GM12878 (cell line): ENCODE measurements around the gene ATP5MK. TPM values are rescaled to one million over a fixed set of nuclear protein-coding genes. Genes with fewer than 3 reads are reported as not detected.
"Not testable (repeated sequence)": the region's sequence is repeated elsewhere in the genome, so short reads cannot be mapped to it uniquely, and the experiment has no call there.

Source experiments
- ATAC-seq: fragments of 200-7000 bp; cut with Tn5 transposase; 3 replicates; pipeline ENCODE4 v1.9.1; 2020; ENCODE audit warnings: mild to moderate bottlenecking, moderate library complexity
- BruUV-seq: library from RNA; stranded (reverse); fragments of 400-500 nt; replicated peaks from 2 replicates; lab custom pipeline; 2021; lab: Mats Ljungman, UMichigan
- CTCF ChIA-PET: fragments of 300-600 bp; sonication (Branson Sonifier 250); formaldehyde crosslinking; extraction: SDS; loops from one replicate; lab custom pipeline; 2021; ENCODE audit warnings: inconsistent platforms; lab: Yijun Ruan, JAX
- POLR2A ChIA-PET: fragments of 350-600 bp; formaldehyde crosslinking; extraction: SDS; loops from one replicate; lab custom pipeline; 2021; ENCODE audit warnings: inconsistent platforms; lab: Charles Lee
- RAD21 ChIA-PET: fragments of 300-600 bp; sonication (Branson Sonifier 250); formaldehyde crosslinking; loops from one replicate; lab custom pipeline; 2023; ENCODE audit warnings: antibody characterized with exemption; ENCODE audit not compliant: unreplicated experiment; lab: Charles Lee
- SMC1A ChIA-PET: fragments of 300-600 bp; sonication (Branson Sonifier 250); formaldehyde crosslinking; loops from one replicate; lab custom pipeline; 2023; ENCODE audit not compliant: unreplicated experiment, uncharacterized antibody; lab: Charles Lee
- DNase-seq: peaks from one replicate; pipeline ENCODE4 v3.0.0-alpha.2; 2011; ENCODE audit warnings: low read depth, low spot score
- FAIRE-seq: peaks from 3 replicates; lab custom pipeline; 2011; peaks lifted over from hg19 to GRCh38; lab: Jason Lieb, UNC
- H2AFZ ChIP-seq: 2 replicates; pipeline ENCODE4 v1.6.0; 2011; ENCODE audit warnings: low read depth, low read length, control low read depth; ENCODE audit not compliant: control insufficient read depth
- H3K27ac ChIP-seq: 2 replicates; pipeline ENCODE4 v1.5.1; 2011; ENCODE audit warnings: control low read depth; ENCODE audit not compliant: control insufficient read depth, insufficient read depth
- H3K27me3 ChIP-seq, 2 experiments: replicated peaks in 1 of 2; 2 replicates each; pipeline versions ENCODE4 v1.6.0 to v1.6.1; 2011; ENCODE audit warnings: low read length in 1 of 2; ENCODE audit not compliant: control insufficient read depth in 2 of 2, insufficient read depth in 2 of 2
- H3K36me3 ChIP-seq, 2 experiments: 2 replicates each; pipeline ENCODE4 v1.5.1; 2011; ENCODE audit warnings: low read length in 1 of 2; ENCODE audit not compliant: control insufficient read depth in 2 of 2, insufficient read depth in 2 of 2
- H3K4me1 ChIP-seq: 2 replicates; pipeline ENCODE4 v1.6.1; 2011; ENCODE audit warnings: mild to moderate bottlenecking, low read length, moderate library complexity, mixed read lengths; ENCODE audit not compliant: control insufficient read depth, insufficient read depth
- H3K4me2 ChIP-seq: 2 replicates; pipeline ENCODE4 v1.6.0; 2011; ENCODE audit warnings: control low read depth; ENCODE audit not compliant: control insufficient read depth, insufficient read depth
- H3K4me3 ChIP-seq: fragments of 200-600 bp; sonication (generic); 2 replicates; pipeline ENCODE4 v1.5.1; 2016
- H3K79me2 ChIP-seq: 2 replicates; pipeline ENCODE4 v1.6.0; 2011; ENCODE audit warnings: low read length; ENCODE audit not compliant: control insufficient read depth, insufficient read depth
- H3K9ac ChIP-seq: 2 replicates; pipeline ENCODE4 v1.8.0; 2011; ENCODE audit warnings: low read length, control low read depth, mixed read lengths; ENCODE audit not compliant: control insufficient read depth, insufficient read depth
- H3K9me3 ChIP-seq: replicated peaks from 3 replicates; pipeline ENCODE4 v1.5.1; 2011; ENCODE audit warnings: mild to moderate bottlenecking, low read length; ENCODE audit not compliant: control insufficient read depth, insufficient read depth
- H4K20me1 ChIP-seq: 2 replicates; pipeline ENCODE4 v1.6.0; 2011; ENCODE audit not compliant: control insufficient read depth, insufficient read depth
- RUNX3 ChIP-seq: IDR thresholded peaks from 2 replicates; pipeline ENCODE4 v1.6.1; 2012; ENCODE audit warnings: low read length, inconsistent platforms
- STAT3 ChIP-seq: IDR thresholded peaks from 2 replicates; pipeline ENCODE4 v1.6.1; 2011; ENCODE audit warnings: low read depth, low read length, improper control_type of control experiment
- ZNF274 ChIP-seq: IDR thresholded peaks from one replicate; pipeline ENCODE4 v1.8.0; 2011; ENCODE audit not compliant: insufficient read length, insufficient read depth
- WGBS: methylation state at CpG from one replicate; pipeline ENCODE4 v1.1.6; 2016; ENCODE audit warnings: low lambda C conversion rate; ENCODE audit not compliant: insufficient replicate concordance, insufficient coverage; ENCODE audit errors: missing lambda C conversion rate; 5-methylcytosine and 5-hydroxymethylcytosine counted together
- in situ Hi-C: fragments of 300-500 bp; cut with MboI; formaldehyde crosslinking; loops from 9 replicates; pipeline ENCODE4 v1.14.3; 2018; ENCODE audit warnings: mixed read lengths
- intact Hi-C: fragments of 100-400 bp; cut with micrococcal nuclease; formaldehyde crosslinking; loops from one replicate; pipeline ENCODE4 v1.14.2; 2022; ENCODE audit not compliant: unreplicated experiment
- polyA plus RNA-seq, 11 experiments: library from polyadenylated mRNA; depleted of rRNA in 4 of 11; unstranded in 6 of 11; stranded (reverse) in 5 of 11; fragments of >200 nt; fragmentation: Nextera tagmentation in 4 of 11; fragmentation: Illumina TruSeq in 1 of 11; extraction: Ambion mirVana in 4 of 11; extraction: Trizol in 1 of 11; gene quantifications; 1 replicate in 1 of 11; 2 replicates in 10 of 11; pipeline versions ENCODE4 v1.2.1 to v1.2.3, GENCODE V29; 2011 to 2016; ENCODE audit warnings: inconsistent platforms in 2 of 11, missing spikeins in 2 of 11, low read depth in 1 of 11
- total RNA-seq, 4 experiments: library from RNA; depleted of rRNA in 3 of 4; stranded (reverse); fragments of >200 nt in 3 of 4; fragmentation: Illumina TruSeq in 1 of 4; extraction: Trizol in 1 of 4; gene quantifications; 2 replicates each; pipeline versions ENCODE4 v1.2.1 to v1.2.3, GENCODE V29; 2013 to 2021
- TF ChIP-seq, protein P1 (sequence below): IDR thresholded peaks from 2 replicates; pipeline ENCODE4 v1.6.1; 2011; ENCODE audit warnings: low read depth, mild to moderate bottlenecking, low read length, moderate library complexity, borderline replicate concordance; ENCODE audit errors: extremely low read depth
- TF ChIP-seq, protein P2 (sequence below): IDR thresholded peaks from 2 replicates; pipeline ENCODE4 v1.6.1; 2011; ENCODE audit warnings: low read depth, low read length, improper control_type of control experiment, borderline replicate concordance
- TF ChIP-seq, protein P3 (sequence below): fragments of 450-650 bp; IDR thresholded peaks from 2 replicates; pipeline ENCODE4 v1.6.1; 2016; ENCODE audit warnings: mild to moderate bottlenecking

Gene ATP5MK
- total and polyA plus RNA-seq, 10 of the 15 experiments (the other 5 are each of a cell fraction or from before 2014, with no cell fraction given): 240 to 1,790 (median 626) TPM

DNA sequence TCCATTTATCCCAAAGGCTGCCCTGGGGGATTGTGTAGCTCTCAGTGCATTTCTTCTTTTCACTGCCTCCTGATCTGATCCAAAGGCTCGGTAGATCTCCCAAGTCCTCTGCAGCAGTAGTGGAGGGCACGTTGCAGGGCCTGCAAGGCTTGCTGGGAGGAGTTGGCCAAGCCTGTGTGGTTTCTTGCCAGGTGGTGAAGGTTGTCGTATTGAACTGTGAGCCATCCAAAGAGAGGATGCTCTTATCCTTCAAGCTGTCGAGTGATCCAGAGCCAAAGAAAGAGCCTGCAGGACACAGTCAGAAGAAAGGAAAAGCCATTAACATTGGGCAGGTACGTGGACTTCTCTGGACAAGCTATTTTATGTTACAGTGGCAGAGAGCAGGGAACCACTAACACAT lies 21.3 kb upstream of the ATP5MK start (continued):
- TF ChIP-seq ZNF274 (no peak), RUNX3 (no peak), STAT3 (no peak)
- TF ChIP-seq, protein P1, sequence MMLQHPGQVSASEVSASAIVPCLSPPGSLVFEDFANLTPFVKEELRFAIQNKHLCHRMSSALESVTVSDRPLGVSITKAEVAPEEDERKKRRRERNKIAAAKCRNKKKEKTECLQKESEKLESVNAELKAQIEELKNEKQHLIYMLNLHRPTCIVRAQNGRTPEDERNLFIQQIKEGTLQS: no peak
- TF ChIP-seq, protein P2, sequence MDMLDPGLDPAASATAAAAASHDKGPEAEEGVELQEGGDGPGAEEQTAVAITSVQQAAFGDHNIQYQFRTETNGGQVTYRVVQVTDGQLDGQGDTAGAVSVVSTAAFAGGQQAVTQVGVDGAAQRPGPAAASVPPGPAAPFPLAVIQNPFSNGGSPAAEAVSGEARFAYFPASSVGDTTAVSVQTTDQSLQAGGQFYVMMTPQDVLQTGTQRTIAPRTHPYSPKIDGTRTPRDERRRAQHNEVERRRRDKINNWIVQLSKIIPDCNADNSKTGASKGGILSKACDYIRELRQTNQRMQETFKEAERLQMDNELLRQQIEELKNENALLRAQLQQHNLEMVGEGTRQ: no peak

DNA sequence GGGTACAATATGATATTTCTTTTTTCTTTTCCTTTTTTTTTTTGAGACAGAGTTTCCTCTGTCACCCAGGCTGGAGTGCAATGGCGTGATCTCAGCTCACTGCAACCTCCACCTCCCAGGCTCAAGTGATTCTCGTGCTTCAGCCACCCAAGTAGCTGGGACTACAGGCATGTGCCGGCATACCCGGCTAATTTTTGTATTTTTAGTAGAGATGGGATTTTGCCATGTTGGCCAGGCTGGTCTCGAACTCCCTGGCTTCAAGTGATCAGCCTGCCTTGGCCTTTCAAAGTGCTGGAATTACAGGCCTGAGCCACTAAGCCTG lies 20.8 kb upstream of the ATP5MK start:
- POLR2A ChIA-PET: interaction anchor here (0.7 to 1.0 kb wide), 2 partner anchors 60 to 67 kb away, joined by 3 read pairs; no protein-coding TSS in a partner anchor
- WGBS: 98% methylated on average over 5 of the region's 5 CpGs
- in situ Hi-C loops: loop anchor here (5.0 kb wide), 1 partner anchor 60 kb away; the partner anchor contains the start of gene CALHM3
- TF ChIP-seq, protein P3, sequence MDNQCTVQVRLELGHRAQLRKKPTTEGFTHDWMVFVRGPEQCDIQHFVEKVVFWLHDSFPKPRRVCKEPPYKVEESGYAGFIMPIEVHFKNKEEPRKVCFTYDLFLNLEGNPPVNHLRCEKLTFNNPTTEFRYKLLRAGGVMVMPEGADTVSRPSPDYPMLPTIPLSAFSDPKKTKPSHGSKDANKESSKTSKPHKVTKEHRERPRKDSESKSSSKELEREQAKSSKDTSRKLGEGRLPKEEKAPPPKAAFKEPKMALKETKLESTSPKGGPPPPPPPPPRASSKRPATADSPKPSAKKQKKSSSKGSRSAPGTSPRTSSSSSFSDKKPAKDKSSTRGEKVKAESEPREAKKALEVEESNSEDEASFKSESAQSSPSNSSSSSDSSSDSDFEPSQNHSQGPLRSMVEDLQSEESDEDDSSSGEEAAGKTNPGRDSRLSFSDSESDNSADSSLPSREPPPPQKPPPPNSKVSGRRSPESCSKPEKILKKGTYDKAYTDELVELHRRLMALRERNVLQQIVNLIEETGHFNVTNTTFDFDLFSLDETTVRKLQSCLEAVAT: 0 out of 2 replicates have a peak, but pooled peaks have one; percentile 19
- TF ChIP-seq, all 136 proteins: peak for 1; not testable (repeated sequence) for 135
- not testable (repeated sequence) for H3K79me2 ChIP-seq, H2AFZ ChIP-seq, BruUV-seq, H3K4me2 ChIP-seq, H4K20me1 ChIP-seq, H3K27me3 ChIP-seq, ATAC-seq, H3K4me3 ChIP-seq, FAIRE-seq, H3K9me3 ChIP-seq, H3K9ac ChIP-seq, H3K27ac ChIP-seq, DNase-seq, H3K4me1 ChIP-seq
- peaks cover 46 to 64% of the 10 kb centered on the region in 2 experiments for H3K36me3 ChIP-seq
- intact Hi-C loops: loop anchor here (1.0 to 10.0 kb wide), 2 partner anchors 68 to 178 kb away; no protein-coding TSS in a partner anchor
- RAD21 ChIA-PET: interaction anchor here (1.0 to 7.6 kb wide), 10 partner anchors 10 to 269 kb away, joined by 3 to 66 read pairs (median 8); partner anchors contain the start of gene CALHM2
- SMC1A ChIA-PET: interaction anchor here (0.6 to 5.3 kb wide), 17 partner anchors 9 to 1621 kb away, joined by 3 to 85 read pairs (median 6); partner anchors contain the start of genes ATP5MK, CALHM2, CALHM3 and PDCD11
- CTCF ChIA-PET: interaction anchor here (0.7 to 8.0 kb wide), 21 partner anchors 10 to 269 kb away, joined by 3 to 195 read pairs (median 5); partner anchors contain the start of genes ATP5MK, CALHM1, CALHM2 and CALHM3
